ENCODE results near the gene IMMP1L. TPM values are rescaled to one million over a fixed set of nuclear protein-coding genes. Genes with fewer than 3 reads are reported as not detected.

IMMP1L gene
- total RNA-seq, 1 experiment from 2014 or later = 38.5 TPM

- Histone ChIP-seq H3K27me3 (ENCODE audit: insufficient read depth, low read length) (no peaks in the 10 kb centered on the region), H2AFZ (ENCODE audit: low read depth, low read length, poor library complexity, severe bottlenecking) (no peak overlapping the region), H3K9me3 (ENCODE audit: control insufficient read depth in 1 of 2, insufficient read depth in 1 of 2, low read depth in 1 of 2, low read length in 2 of 2) (no peaks in the 10 kb centered on the region), H3K36me3 (ENCODE audit: control insufficient read depth in 1 of 2, insufficient read depth in 2 of 2, low read length in 2 of 2) (no peaks in the 10 kb centered on the region), H3K9me2 (ENCODE audit: insufficient read depth) (no peaks in the 10 kb centered on the region), H3K9ac (ENCODE audit: low read length) (no peak overlapping the region), H4K20me1 (ENCODE audit: insufficient read depth) (peaks cover 7% of the 10 kb centered on the region; the same call in 1 of the 2 replicates), H3K27ac (ENCODE audit: low read depth, low read length) (no peak overlapping the region), H3K4me1 (ENCODE audit: control insufficient read depth in 1 of 2, insufficient read depth in 2 of 2, low read length in 2 of 2) (no peaks in the 10 kb centered on the region), H3K4me3 (replicated peaks in 1 of 2; ENCODE audit: low read depth in 1 of 2, low read length in 2 of 2) (no peak overlapping the region), H3K4me2 (ENCODE audit: low read length) (no peak overlapping the region), H3K79me2 (ENCODE audit: insufficient read depth, low read length) (peaks cover 23% of the 10 kb centered on the region)
- POLR2A ChIA-PET = no interaction called here
- TF ChIP-seq SIN3A (IDR thresholded peaks at IDR 0.05; ENCODE audit: low read depth) (no peak), SP1 (IDR thresholded peaks at IDR 0.05; ENCODE audit: low read depth) (no peak), ZBTB33 (IDR thresholded peaks at IDR 0.05; ENCODE audit: extremely low read depth, insufficient replicate concordance, low read length) (no peak), ELF1 (IDR thresholded peaks at IDR 0.05; ENCODE audit: borderline replicate concordance, low read depth) (no peak), TCF7L2 (IDR thresholded peaks at IDR 0.05; ENCODE audit: borderline replicate concordance, extremely low read depth, insufficient read depth, insufficient read length) (no peak), POLR2A (IDR thresholded peaks at IDR 0.05; ENCODE audit: borderline replicate concordance, extremely low read depth, insufficient read depth, insufficient read length) (no peak), ZFX (IDR thresholded peaks at IDR 0.05) (no peak), EGR1 (IDR thresholded peaks at IDR 0.05; ENCODE audit: low read depth) (no peak), POLR2AphosphoS5 (IDR thresholded peaks at IDR 0.05; ENCODE audit: low read depth, low read length) (no peak), CEBPB (IDR thresholded peaks at IDR 0.05; ENCODE audit: low read depth) (no peak), FOSL1 (IDR thresholded peaks at IDR 0.05; ENCODE audit: low read depth) (no peak), REST (IDR thresholded peaks at IDR 0.05; ENCODE audit: low read depth) (no peak), CBX3 (IDR thresholded peaks at IDR 0.05; ENCODE audit: low read depth) (no peak), YY1 (IDR thresholded peaks at IDR 0.05; ENCODE audit: extremely low read depth, insufficient replicate concordance, low read depth, low read length) (no peak), MAX (IDR thresholded peaks at IDR 0.05) (no peak)
- DNase-seq (ENCODE audit: low read depth, low spot score) (no peak), ATAC-seq (no peak)
- RAD21 ChIA-PET (ENCODE audit: low non-redundant PET in 1 of 2, low total read pairs in 2 of 2, uncharacterized antibody in 2 of 2, unreplicated experiment in 2 of 2) = no interaction called here
- no TSS peak for BruUV-seq (replicated peaks)
- CTCF ChIA-PET = no interaction called here
- intact Hi-C loops (cut with micrococcal nuclease) = no loop called here
Observed at GRCh38 chr11:31455177-31455576, 54.2 kb downstream of the IMMP1L start.

Measured in HCT116 (cell line).